GM12878 (cell line): ENCODE results near the gene ZMYM1. TPM values are rescaled to one million over a fixed set of nuclear protein-coding genes. Genes with fewer than 3 reads are reported as not detected.

Experiments used
- ATAC-seq: fragments of 200-7000 bp; cut with Tn5 transposase; 3 replicates; pipeline ENCODE4 v1.9.1; 2020; ENCODE audit warnings: mild to moderate bottlenecking, moderate library complexity
- BruUV-seq: library from RNA; stranded (reverse); fragments of 400-500 nt; replicated peaks from 2 replicates; lab custom pipeline; 2021; lab: Mats Ljungman, UMichigan
- CTCF ChIA-PET: fragments of 300-600 bp; sonication (Branson Sonifier 250); formaldehyde crosslinking; extraction: SDS; loops from one replicate; lab custom pipeline; 2021; ENCODE audit warnings: inconsistent platforms; lab: Yijun Ruan, JAX
- POLR2A ChIA-PET: fragments of 350-600 bp; formaldehyde crosslinking; extraction: SDS; loops from one replicate; lab custom pipeline; 2021; ENCODE audit warnings: inconsistent platforms; lab: Charles Lee
- RAD21 ChIA-PET: fragments of 300-600 bp; sonication (Branson Sonifier 250); formaldehyde crosslinking; loops from one replicate; lab custom pipeline; 2023; ENCODE audit warnings: antibody characterized with exemption; ENCODE audit not compliant: unreplicated experiment; lab: Charles Lee
- SMC1A ChIA-PET: fragments of 300-600 bp; sonication (Branson Sonifier 250); formaldehyde crosslinking; loops from one replicate; lab custom pipeline; 2023; ENCODE audit not compliant: unreplicated experiment, uncharacterized antibody; lab: Charles Lee
- DNase-seq: peaks from one replicate; pipeline ENCODE4 v3.0.0-alpha.2; 2011; ENCODE audit warnings: low read depth, low spot score
- FAIRE-seq: peaks from 3 replicates; lab custom pipeline; 2011; peaks lifted over from hg19 to GRCh38; lab: Jason Lieb, UNC
- H2AFZ ChIP-seq: 2 replicates; pipeline ENCODE4 v1.6.0; 2011; ENCODE audit warnings: low read depth, low read length, control low read depth; ENCODE audit not compliant: control insufficient read depth
- H3K27ac ChIP-seq: 2 replicates; pipeline ENCODE4 v1.5.1; 2011; ENCODE audit warnings: control low read depth; ENCODE audit not compliant: control insufficient read depth, insufficient read depth
- H3K27me3 ChIP-seq, 2 experiments: replicated peaks in 1 of 2; 2 replicates each; pipeline versions ENCODE4 v1.6.0 to v1.6.1; 2011; ENCODE audit warnings: low read length in 1 of 2; ENCODE audit not compliant: control insufficient read depth in 2 of 2, insufficient read depth in 2 of 2
- H3K36me3 ChIP-seq, 2 experiments: 2 replicates each; pipeline ENCODE4 v1.5.1; 2011; ENCODE audit warnings: low read length in 1 of 2; ENCODE audit not compliant: control insufficient read depth in 2 of 2, insufficient read depth in 2 of 2
- H3K4me1 ChIP-seq: 2 replicates; pipeline ENCODE4 v1.6.1; 2011; ENCODE audit warnings: mild to moderate bottlenecking, low read length, moderate library complexity, mixed read lengths; ENCODE audit not compliant: control insufficient read depth, insufficient read depth
- H3K4me2 ChIP-seq: 2 replicates; pipeline ENCODE4 v1.6.0; 2011; ENCODE audit warnings: control low read depth; ENCODE audit not compliant: control insufficient read depth, insufficient read depth
- H3K4me3 ChIP-seq: fragments of 200-600 bp; sonication (generic); 2 replicates; pipeline ENCODE4 v1.5.1; 2016
- H3K79me2 ChIP-seq: 2 replicates; pipeline ENCODE4 v1.6.0; 2011; ENCODE audit warnings: low read length; ENCODE audit not compliant: control insufficient read depth, insufficient read depth
- H3K9ac ChIP-seq: 2 replicates; pipeline ENCODE4 v1.8.0; 2011; ENCODE audit warnings: low read length, control low read depth, mixed read lengths; ENCODE audit not compliant: control insufficient read depth, insufficient read depth
- H3K9me3 ChIP-seq: replicated peaks from 3 replicates; pipeline ENCODE4 v1.5.1; 2011; ENCODE audit warnings: mild to moderate bottlenecking, low read length; ENCODE audit not compliant: control insufficient read depth, insufficient read depth
- H4K20me1 ChIP-seq: 2 replicates; pipeline ENCODE4 v1.6.0; 2011; ENCODE audit not compliant: control insufficient read depth, insufficient read depth
- BCL3 ChIP-seq: IDR thresholded peaks from 2 replicates; pipeline ENCODE4 v1.6.1; 2011; ENCODE audit warnings: borderline replicate concordance, low read depth, mild to moderate bottlenecking, moderate library complexity, low read length; ENCODE audit not compliant: insufficient read depth, poor library complexity, severe bottlenecking
- BCLAF1 ChIP-seq: fragments of 450-650 bp; IDR thresholded peaks from 2 replicates; pipeline ENCODE4 v1.6.1; 2017; ENCODE audit warnings: antibody characterized with exemption, mild to moderate bottlenecking, moderate library complexity
- CBFB ChIP-seq: IDR thresholded peaks from 2 replicates; pipeline ENCODE4 v1.6.1; 2016; ENCODE audit warnings: antibody characterized with exemption, low read depth
- IKZF1 ChIP-seq: fragments of 450-650 bp; conservative IDR thresholded peaks from 2 replicates; pipeline ENCODE4 v1.6.1; 2017; ENCODE audit warnings: antibody characterized with exemption, mild to moderate bottlenecking
- IRF3 ChIP-seq: fragments of 450-650 bp; IDR thresholded peaks from 2 replicates; pipeline ENCODE4 v1.6.1; 2014; ENCODE audit warnings: mild to moderate bottlenecking
- JUNB ChIP-seq: IDR thresholded peaks from 2 replicates; pipeline ENCODE4 v1.6.1; 2016; ENCODE audit warnings: antibody characterized with exemption, mild to moderate bottlenecking
- JUND ChIP-seq: IDR thresholded peaks from 2 replicates; pipeline ENCODE4 v1.6.1; 2012; ENCODE audit warnings: low read depth, mild to moderate bottlenecking, low read length, improper control_type of control experiment, moderate library complexity
- MYB ChIP-seq: fragments of 150-350 bp; IDR thresholded peaks from 2 replicates; pipeline ENCODE4 v1.6.1; 2014; ENCODE audit warnings: mild to moderate bottlenecking, low read depth, low read length, borderline replicate concordance
- NFYA ChIP-seq: IDR thresholded peaks from 2 replicates; pipeline ENCODE4 v1.6.1; 2011; ENCODE audit warnings: low read depth, mild to moderate bottlenecking, low read length, improper control_type of control experiment, borderline replicate concordance
- NFYB ChIP-seq: IDR thresholded peaks from 2 replicates; pipeline ENCODE4 v1.6.1; 2011; ENCODE audit warnings: low read depth, mild to moderate bottlenecking, low read length, improper control_type of control experiment, moderate library complexity; ENCODE audit not compliant: insufficient read depth
- NR2F1 ChIP-seq: fragments of 450-650 bp; conservative IDR thresholded peaks from 2 replicates; pipeline ENCODE4 v1.6.1; 2017; ENCODE audit warnings: mild to moderate bottlenecking
- PAX8 ChIP-seq: fragments of 450-650 bp; IDR thresholded peaks from 2 replicates; pipeline ENCODE4 v1.6.1; 2017; ENCODE audit warnings: mild to moderate bottlenecking, moderate library complexity
- POLR2A ChIP-seq: IDR thresholded peaks from 2 replicates; pipeline ENCODE4 v1.6.1; 2011; ENCODE audit warnings: low read depth, mild to moderate bottlenecking, low read length
- POU2F2 ChIP-seq: IDR thresholded peaks from 3 replicates; pipeline ENCODE4 v1.6.1; 2011; ENCODE audit warnings: low read depth, mild to moderate bottlenecking, low read length, borderline replicate concordance
- SMAD5 ChIP-seq: IDR thresholded peaks from 2 replicates; pipeline ENCODE4 v1.6.1; 2016; ENCODE audit warnings: antibody characterized with exemption, low read depth
- SMARCA5 ChIP-seq: fragments of 450-650 bp; IDR thresholded peaks from 2 replicates; pipeline ENCODE4 v1.6.1; 2017; ENCODE audit warnings: mild to moderate bottlenecking
- TCF12 ChIP-seq: IDR thresholded peaks from 2 replicates; pipeline ENCODE4 v1.6.1; 2011; ENCODE audit warnings: low read depth, mild to moderate bottlenecking, low read length
- WRNIP1 ChIP-seq: IDR thresholded peaks from 2 replicates; pipeline ENCODE4 v1.6.1; 2011; ENCODE audit warnings: low read depth, low read length, improper control_type of control experiment, borderline replicate concordance
- ZBED1 ChIP-seq: IDR thresholded peaks from 2 replicates; pipeline ENCODE4 v1.6.1; 2016; ENCODE audit warnings: borderline replicate concordance
- WGBS: methylation state at CpG from one replicate; pipeline ENCODE4 v1.1.6; 2016; ENCODE audit warnings: low lambda C conversion rate; ENCODE audit not compliant: insufficient replicate concordance, insufficient coverage; ENCODE audit errors: missing lambda C conversion rate; 5-methylcytosine and 5-hydroxymethylcytosine counted together
- in situ Hi-C: fragments of 300-500 bp; cut with MboI; formaldehyde crosslinking; loops from 9 replicates; pipeline ENCODE4 v1.14.3; 2018; ENCODE audit warnings: mixed read lengths
- intact Hi-C: fragments of 100-400 bp; cut with micrococcal nuclease; formaldehyde crosslinking; loops from one replicate; pipeline ENCODE4 v1.14.2; 2022; ENCODE audit not compliant: unreplicated experiment
- polyA plus RNA-seq, 11 experiments: library from polyadenylated mRNA; depleted of rRNA in 4 of 11; unstranded in 6 of 11; stranded (reverse) in 5 of 11; fragments of >200 nt; fragmentation: Nextera tagmentation in 4 of 11; fragmentation: Illumina TruSeq in 1 of 11; extraction: Ambion mirVana in 4 of 11; extraction: Trizol in 1 of 11; gene quantifications; 1 replicate in 1 of 11; 2 replicates in 10 of 11; pipeline versions ENCODE4 v1.2.1 to v1.2.3, GENCODE V29; 2011 to 2016; ENCODE audit warnings: inconsistent platforms in 2 of 11, missing spikeins in 2 of 11, low read depth in 1 of 11
- total RNA-seq, 4 experiments: library from RNA; depleted of rRNA in 3 of 4; stranded (reverse); fragments of >200 nt in 3 of 4; fragmentation: Illumina TruSeq in 1 of 4; extraction: Trizol in 1 of 4; gene quantifications; 2 replicates each; pipeline versions ENCODE4 v1.2.1 to v1.2.3, GENCODE V29; 2013 to 2021

Gene ZMYM1
- total and polyA plus RNA-seq, 10 of the 15 experiments (the other 5 are each of a cell fraction or from before 2014, with no cell fraction given), result 0.45 to 5.2 (median 1.4) TPM

GRCh38 chr1:35030338-35030737, 48.8 kb upstream of the ZMYM1 start:
- no peak for TF ChIP-seq POU2F2
- TF ChIP-seq BCL3, result no peak
- no peak for TF ChIP-seq IRF3
- no peak for TF ChIP-seq JUNB
- TF ChIP-seq POLR2A, result no peak
- TF ChIP-seq NR2F1, result no peak
- no peak for TF ChIP-seq IKZF1
- no peak for TF ChIP-seq NFYA
- TF ChIP-seq TCF12, result no peak
- TF ChIP-seq SMAD5, result no peak
- TF ChIP-seq JUND, result no peak
- no peak for TF ChIP-seq MYB
- no peak for TF ChIP-seq SMARCA5
- TF ChIP-seq ZBED1, result no peak
- TF ChIP-seq NFYB, result no peak
- no peak for TF ChIP-seq PAX8
- TF ChIP-seq CBFB, result no peak
- no peak for TF ChIP-seq WRNIP1
- TF ChIP-seq BCLAF1, result no peak
- Histone ChIP-seq H3K4me1 (peaks cover 3% of the 10 kb centered on the region; the same call in 1 of the 2 replicates), H3K4me3 (peak overlapping the region; percentile 85), H4K20me1 (no peaks in the 10 kb centered on the region), H3K27me3 (no peaks in the 10 kb centered on the region), H3K4me2 (peak overlapping the region; percentile 68), H3K79me2 (peaks cover 26% of the 10 kb centered on the region), H3K9me3 (peaks cover 3% of the 10 kb centered on the region; the same call in 2 of the 3 replicates), H2AFZ (peak overlapping the region; percentile 100), H3K9ac (peak overlapping the region; percentile 86), H3K27ac (peak overlapping the region; percentile 90), H3K36me3 (no peaks in the 10 kb centered on the region)
- intact Hi-C loops (loop anchor here (2.0 to 5.0 kb wide), 3 partner anchors 46 to 172 kb away; partner anchors contain the start of genes SFPQ, SMIM12 and TMEM35B), in situ Hi-C loops (no loop called here)
- FAIRE-seq (no peak), ATAC-seq (peak; percentile 36; the same call in 2 of the 3 replicates), DNase-seq (no peak)
- POLR2A ChIA-PET, result interaction anchor here (1.0 to 3.0 kb wide), 5 partner anchors 11 to 175 kb away, joined by 3 to 17 read pairs (median 11); partner anchors contain the start of genes TMEM35B and ZMYM1
- RAD21 ChIA-PET, result interaction anchor here (1.0 to 1.9 kb wide), 6 partner anchors 45 to 110 kb away, joined by 3 to 12 read pairs (median 4); partner anchors contain the start of genes DLGAP3, TMEM35B and ZMYM1
- CTCF ChIA-PET, result interaction anchor here (0.8 to 3.9 kb wide), 8 partner anchors 10 to 203 kb away, joined by 3 to 18 read pairs (median 3); partner anchors contain the start of gene TMEM35B
- BruUV-seq, result no TSS peak
- WGBS, result 67% methylated on average over 5 of the region's 5 CpGs
- SMC1A ChIA-PET, result interaction anchor here (0.8 to 3.0 kb wide), 10 partner anchors 9 to 161 kb away, joined by 3 to 30 read pairs (median 4); partner anchors contain the start of genes TMEM35B and ZMYM1
